NCI-H748 treated with DMSO at 0.1 percent for 48 hours (cell line): ENCODE measurements around the gene PSMA4.
"Not testable (repeated sequence)": the region's sequence is repeated elsewhere in the genome, so short reads cannot be mapped to it uniquely, and the experiment has no call there.

Experiments used
- DNase-seq: peaks from one replicate; lab custom pipeline; 2025; lab: John Stamatoyannopoulos, UW

Gene PSMA4

GRCh38 chr15:78540141-78540870, at the start of gene PSMA4:
PSMA4 (plus strand) TSS chr15:78540444; CDS start chr15:78541928, 1,484 bp downstream.
- peak; percentile 52 for DNase-seq

GRCh38 chr15:78492872-78493271, 47.4 kb upstream of the PSMA4 start:
- no peak for DNase-seq

DNA sequence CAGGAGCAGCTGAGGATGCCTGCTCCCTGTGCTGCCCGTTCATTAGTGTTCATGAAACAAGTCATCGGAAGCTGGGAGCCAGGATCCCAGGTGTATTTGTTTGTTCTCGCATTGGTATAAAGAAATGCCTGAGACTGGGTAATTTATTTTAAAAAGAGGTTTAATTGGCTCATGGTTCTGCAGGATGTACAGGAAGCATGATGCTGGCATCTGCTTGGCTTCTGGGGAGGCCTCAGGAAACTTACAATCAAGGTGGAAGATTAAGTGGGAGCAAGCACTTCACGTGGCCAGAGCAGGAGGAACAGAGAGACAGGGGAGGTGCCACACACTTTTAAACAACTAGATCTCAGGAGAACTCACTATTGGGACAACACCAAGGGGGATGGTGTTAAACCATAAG, 38.4 kb upstream of the PSMA4 start:
- DNase-seq = no peak

DNA sequence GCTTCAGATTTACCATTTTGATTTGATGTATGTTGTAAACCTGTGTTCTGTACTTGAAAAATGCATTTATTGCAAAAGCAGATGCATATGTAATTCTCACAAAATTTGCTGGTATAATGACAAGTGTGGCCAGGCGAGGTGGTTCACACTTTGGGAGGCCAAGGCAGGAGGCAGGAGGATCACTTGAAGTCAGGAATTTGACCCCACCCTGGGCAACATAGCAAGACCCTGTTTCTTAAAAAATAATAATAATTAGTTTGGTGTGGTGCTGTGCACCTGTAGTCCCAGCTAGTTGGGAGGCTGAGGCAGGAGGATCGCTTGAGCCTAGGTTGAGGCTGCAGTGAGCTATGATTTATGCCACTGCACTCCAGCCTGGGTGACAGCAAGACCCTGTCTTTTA, 37.6 kb upstream of the PSMA4 start:
- DNase-seq = no peak

DNA sequence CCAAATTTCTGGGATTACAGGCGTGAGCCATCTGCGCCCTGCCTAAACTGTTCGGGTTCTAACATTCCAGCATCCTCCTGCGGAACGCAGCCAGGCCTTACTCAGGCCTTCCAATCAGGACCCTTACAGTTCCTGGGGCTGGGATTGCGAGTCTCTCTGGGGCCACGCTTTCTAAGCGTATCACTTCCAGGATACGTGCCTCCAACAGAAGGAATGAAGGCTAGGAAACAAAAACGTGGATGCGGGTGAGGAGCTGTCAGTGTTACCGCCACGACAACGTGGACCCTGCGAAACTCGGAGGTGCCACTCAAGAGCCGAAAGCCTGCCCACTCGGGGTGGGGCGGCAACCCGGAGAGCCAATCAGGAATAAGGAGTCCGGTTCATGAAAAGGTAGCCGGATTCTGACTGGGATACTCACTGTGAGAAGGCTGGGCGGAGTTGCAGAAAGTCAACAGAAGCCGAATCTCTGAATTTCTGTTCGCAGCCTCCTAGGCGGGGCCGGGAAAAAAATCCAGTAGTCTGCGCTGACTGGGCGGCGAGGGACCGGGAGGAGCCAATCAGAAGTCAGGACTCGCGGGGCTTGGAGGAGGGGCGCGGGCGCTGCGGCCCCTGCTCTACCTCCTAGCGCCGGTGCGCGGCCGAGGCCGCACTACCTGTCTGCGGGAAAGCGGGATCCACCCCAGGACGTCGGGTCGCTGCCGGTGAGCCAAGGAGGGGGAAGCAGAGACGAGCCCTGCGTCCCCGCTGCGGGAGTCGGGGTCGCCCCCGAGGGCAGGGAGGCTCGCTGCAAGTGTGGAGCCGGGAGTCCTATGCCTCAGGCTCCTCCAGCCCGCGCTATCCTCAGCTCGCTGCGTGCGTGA, 33.0 kb upstream of the PSMA4 start, which contains the start of gene HYKK:
TSS of gene HYKK (plus strand) at position 607 of the 860 bp plus-strand sequence. CDS start 5,512 bp downstream, outside the sequence.
- peak; percentile 91 for DNase-seq

DNA sequence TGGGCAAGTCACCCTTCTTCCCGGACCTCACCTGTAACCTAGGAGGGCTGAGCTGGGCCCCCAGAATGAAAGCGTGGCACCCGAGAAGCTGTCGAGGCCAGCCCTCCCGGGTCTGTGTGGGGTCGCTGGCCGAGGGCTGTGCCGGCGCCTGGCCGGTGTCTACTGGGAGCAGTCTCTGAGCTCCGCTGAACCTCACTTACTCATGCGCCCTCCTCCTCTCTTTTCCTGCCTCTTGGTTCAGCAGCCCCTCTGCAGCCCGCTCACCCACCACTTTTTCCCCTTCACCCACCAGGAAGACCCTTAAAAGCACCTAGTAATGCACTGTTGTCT, 32.4 kb upstream of the PSMA4 start:
- DNase-seq = no peak

GRCh38 chr15:78508272-78508671, 32.0 kb upstream of the PSMA4 start:
- DNase-seq = no peak

- DNase-seq = no peak
These were observed 30.4 kb upstream of the PSMA4 start for GRCh38 chr15:78509726-78510312.

- not testable (repeated sequence) for DNase-seq
These were observed 20.2 kb upstream of the PSMA4 start for GRCh38 chr15:78520035-78520434.

GRCh38 chr15:78524230-78524629, 16.0 kb upstream of the PSMA4 start:
- DNase-seq = no peak

DNA sequence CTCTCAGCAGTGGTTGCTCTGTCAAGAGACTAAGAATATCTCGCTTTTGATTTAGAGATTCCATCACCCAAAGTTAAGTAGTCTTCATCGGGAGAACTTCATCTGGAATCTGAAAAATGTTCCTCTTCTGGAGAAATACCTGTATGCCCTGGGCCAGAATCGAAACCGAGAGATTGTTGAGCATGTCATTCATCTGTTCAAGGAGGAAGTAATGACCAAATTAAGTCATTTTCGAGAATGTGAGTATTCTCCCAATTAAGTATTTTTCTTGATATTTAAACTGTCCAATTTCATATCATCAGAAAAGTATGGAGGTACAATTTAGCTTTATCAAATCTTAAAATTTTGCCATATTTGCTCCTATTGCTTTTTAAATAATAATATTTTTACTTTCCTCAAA, 12.9 kb upstream of the PSMA4 start:
- DNase-seq = no peak

DNA sequence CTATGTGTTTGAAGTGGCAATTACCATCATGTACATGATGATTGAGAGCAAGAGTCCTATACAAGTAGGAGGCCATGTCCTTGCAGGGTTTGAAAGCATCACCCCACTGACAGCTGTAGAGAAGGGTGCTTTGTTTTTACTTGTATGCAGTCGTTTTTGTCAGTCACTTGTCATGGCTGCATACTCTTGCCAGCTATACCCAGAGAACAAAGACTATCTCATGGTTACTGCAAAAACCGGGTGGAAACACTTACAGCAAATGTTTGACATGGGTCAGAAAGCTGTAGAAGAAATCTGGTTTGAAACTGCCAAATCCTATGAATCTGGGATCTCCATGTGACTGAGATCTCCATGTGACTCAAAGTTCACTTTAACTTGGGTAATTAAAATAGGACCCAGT, 6.9 kb upstream of the PSMA4 start:
- DNase-seq = no peak

GRCh38 chr15:78536134-78536533, 4.1 kb upstream of the PSMA4 start:
- DNase-seq = no peak

- no peak for DNase-seq
These were observed 2.9 kb upstream of the PSMA4 start for GRCh38 chr15:78537266-78537905.

DNA sequence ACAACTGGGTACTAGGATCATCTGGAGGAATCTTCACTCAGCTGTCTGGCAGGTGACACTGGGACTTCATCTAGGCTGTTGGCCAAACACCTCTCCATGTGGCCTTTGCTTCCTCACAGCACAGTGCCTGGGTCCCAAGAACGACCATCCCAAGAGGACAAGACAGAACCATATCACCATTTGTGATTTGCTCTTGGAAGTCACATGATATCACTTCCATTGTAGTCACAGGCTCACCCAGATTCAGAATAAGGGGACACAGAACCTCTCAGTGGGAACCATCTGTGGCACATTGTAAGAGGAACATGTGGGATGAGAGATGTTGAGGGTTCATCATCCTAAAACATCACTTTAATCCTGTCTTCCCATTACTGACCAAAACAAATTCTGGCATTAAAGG, 1.9 kb upstream of the PSMA4 start:
- DNase-seq = no peak

DNA sequence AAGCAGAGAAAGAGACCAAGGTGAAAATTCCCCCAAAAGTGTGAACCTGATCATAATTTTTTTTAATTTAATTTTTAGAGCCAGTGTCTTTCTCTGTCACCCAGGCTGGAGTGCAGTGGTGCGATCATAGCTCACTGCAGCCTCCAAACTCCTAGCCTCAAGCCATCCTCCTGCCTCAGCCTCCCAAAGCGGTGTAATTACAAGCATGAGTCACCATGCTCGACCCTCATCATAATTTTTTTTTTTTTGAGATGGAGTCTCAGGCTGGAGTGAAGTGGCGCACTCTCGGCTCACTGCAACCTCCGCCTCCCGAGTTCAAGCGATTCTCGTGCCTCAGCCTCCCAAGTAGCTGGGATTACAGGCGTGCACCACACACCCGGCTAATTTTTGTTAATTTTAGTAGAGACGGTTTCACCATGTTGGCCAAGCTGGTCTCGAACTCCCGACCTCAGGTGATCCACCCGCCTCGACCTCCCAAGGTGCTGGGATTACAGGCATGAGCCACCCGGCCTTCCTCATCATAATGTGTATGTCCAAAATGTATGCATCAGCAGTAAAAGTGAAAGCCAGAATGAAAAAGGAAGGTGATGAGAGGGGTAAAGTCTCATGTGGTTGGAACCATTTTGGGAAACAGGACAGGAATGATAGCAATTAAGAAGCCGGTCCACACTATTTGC, 642 bp upstream of the PSMA4 start:
- not testable (repeated sequence) for DNase-seq

GRCh38 chr15:78540871-78541743, 863 bp downstream of the PSMA4 start:
- DNase-seq = no peak

GRCh38 chr15:78541744-78542034, 1.4 kb downstream of the PSMA4 start:
- DNase-seq = no peak

DNA sequence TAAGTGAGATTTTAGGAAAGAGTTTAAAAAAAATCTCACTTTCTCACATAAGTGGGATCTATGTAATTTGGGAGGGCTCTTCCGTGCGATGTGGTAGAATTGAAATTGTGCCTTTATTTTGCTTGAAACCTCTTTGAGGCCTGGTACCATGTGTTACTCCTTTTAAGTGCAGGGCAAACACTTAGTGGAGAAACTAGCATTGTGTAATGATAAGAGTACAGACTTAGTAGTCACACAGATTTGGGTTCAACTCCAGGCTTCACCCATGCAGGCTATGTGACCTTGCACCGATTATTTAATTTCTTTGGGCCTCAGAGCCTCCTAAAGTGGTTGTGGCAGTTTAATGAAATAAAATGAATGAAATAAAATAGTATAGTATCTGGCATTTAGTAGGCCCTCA, 2.4 kb downstream of the PSMA4 start:
- DNase-seq = no peak

DNA sequence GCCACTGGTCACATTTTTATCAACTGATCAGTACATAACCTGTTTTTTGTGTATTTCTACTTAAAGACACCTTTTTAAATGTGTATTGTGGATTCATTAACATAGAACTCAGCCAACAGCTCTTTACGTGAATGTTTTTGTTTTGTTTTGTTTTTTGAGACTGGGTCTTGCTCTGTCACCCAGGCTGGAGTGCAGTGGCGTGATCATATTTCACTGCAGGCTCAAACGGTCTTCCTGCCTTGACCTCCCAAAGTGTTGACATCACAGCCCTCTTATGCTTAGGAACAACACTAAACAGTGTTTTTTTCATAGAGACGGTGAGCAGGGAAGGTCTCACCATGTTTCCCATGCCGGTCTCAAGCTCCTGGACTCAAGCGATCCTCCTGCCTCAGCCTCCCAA, 9.9 kb downstream of the PSMA4 start:
- DNase-seq = no peak

- DNase-seq = no peak
These were observed 10.6 kb downstream of the PSMA4 start for GRCh38 chr15:78550815-78551214.
